Karpas-422 (cell line): ENCODE data around the gene RPS26. TPM values are rescaled to one million over a fixed set of nuclear protein-coding genes. Genes with fewer than 3 reads are reported as not detected.

ENCODE experiments used
- DNase-seq: peaks from one replicate; pipeline ENCODE4 v3.0.0-alpha.2; 2015
- H2AFZ ChIP-seq: fragments of 200-600 bp; sonication (generic); 2 replicates; pipeline ENCODE4 v1.6.1; 2014; ENCODE audit warnings: antibody characterized with exemption, low read length, mixed read lengths
- H3K27ac ChIP-seq: fragments of 200-600 bp; sonication (generic); 2 replicates; pipeline ENCODE4 v1.5.1; 2014; ENCODE audit warnings: mild to moderate bottlenecking, low read length, moderate library complexity
- H3K27me3 ChIP-seq: fragments of 200-600 bp; sonication (generic); 2 replicates; pipeline ENCODE4 v1.6.1; 2014; ENCODE audit warnings: low read length, mixed read lengths
- H3K36me3 ChIP-seq: fragments of 200-600 bp; sonication (generic); 2 replicates; pipeline ENCODE4 v1.6.1; 2014; ENCODE audit warnings: low read length, mixed read lengths; ENCODE audit not compliant: insufficient read depth
- H3K4me1 ChIP-seq: fragments of 200-600 bp; sonication (generic); 2 replicates; pipeline ENCODE4 v1.6.1; 2014; ENCODE audit warnings: mild to moderate bottlenecking, low read length, mixed read lengths
- H3K4me2 ChIP-seq: fragments of 200-600 bp; sonication (generic); 2 replicates; pipeline ENCODE4 v1.6.1; 2014; ENCODE audit warnings: low read length, low read depth, mild to moderate bottlenecking; ENCODE audit not compliant: poor library complexity, severe bottlenecking
- H3K4me3 ChIP-seq: fragments of 200-600 bp; sonication (generic); 2 replicates; pipeline ENCODE4 v1.5.1; 2014; ENCODE audit warnings: mild to moderate bottlenecking, antibody characterized with exemption, low read length, mixed read lengths
- H3K79me2 ChIP-seq: fragments of 200-600 bp; sonication (generic); 2 replicates; pipeline ENCODE4 v1.6.1; 2014; ENCODE audit warnings: mild to moderate bottlenecking, low read length, mixed read lengths
- H3K9ac ChIP-seq: fragments of 200-600 bp; sonication (generic); 2 replicates; pipeline ENCODE4 v1.6.0; 2014; ENCODE audit warnings: low read length
- H3K9me2 ChIP-seq: fragments of 200-600 bp; sonication (generic), shearing (Covaris generic); replicated peaks from 2 replicates; pipeline ENCODE4 v1.6.0; 2014; ENCODE audit warnings: mild to moderate bottlenecking, low read length, moderate library complexity; ENCODE audit not compliant: insufficient read depth
- H3K9me3 ChIP-seq: fragments of 300-700, 200-600 bp; sonication (generic); 2 replicates; pipeline ENCODE4 v1.6.1; 2014; ENCODE audit warnings: low read length, mixed read lengths
- H4K20me1 ChIP-seq: fragments of 200-600 bp; sonication (generic); 2 replicates; pipeline ENCODE4 v1.6.1; 2014; ENCODE audit warnings: mild to moderate bottlenecking, antibody characterized with exemption, low read length, low read depth; ENCODE audit not compliant: insufficient read depth
- total RNA-seq: library from RNA; depleted of rRNA; stranded (reverse); fragments of >200 nt; shearing (Covaris generic); gene quantifications from 2 replicates; pipeline ENCODE4 v1.2.3, GENCODE V29; 2014; ENCODE audit warnings: low replicate concordance

The RPS26 gene
- total RNA-seq, 1 experiment from 2014 or later: 1,471 TPM

- H3K27me3 ChIP-seq: no peaks in the 10 kb centered on the region
- no peaks in the 10 kb centered on the region for H3K9me3 ChIP-seq
- no peaks in the 10 kb centered on the region for H3K9me2 ChIP-seq
- H3K4me3 ChIP-seq: no peak overlapping the region
- no peak overlapping the region for H3K9ac ChIP-seq
- no peak overlapping the region for H3K27ac ChIP-seq
- H3K36me3 ChIP-seq: no peaks in the 10 kb centered on the region
- DNase-seq: no peak
- no peak overlapping the region for H3K4me2 ChIP-seq
- no peaks in the 10 kb centered on the region for H3K79me2 ChIP-seq
- no peaks in the 10 kb centered on the region for H4K20me1 ChIP-seq
- no peak overlapping the region for H2AFZ ChIP-seq
- H3K4me1 ChIP-seq: no peaks in the 10 kb centered on the region
Measured at GRCh38 chr12:56014205-56014604, 27.5 kb upstream of the RPS26 start.

- no peak overlapping the region for H3K4me2 ChIP-seq
- H4K20me1 ChIP-seq: no peaks in the 10 kb centered on the region
- peaks cover 7% of the 10 kb centered on the region; the same call in 1 of the 2 replicates for H3K4me1 ChIP-seq
- H3K4me3 ChIP-seq: no peak overlapping the region
- no peak for DNase-seq
- no peaks in the 10 kb centered on the region for H3K79me2 ChIP-seq
- no peak overlapping the region for H3K9ac ChIP-seq
- H3K9me2 ChIP-seq: no peaks in the 10 kb centered on the region
- H3K27me3 ChIP-seq: no peaks in the 10 kb centered on the region
- no peak overlapping the region for H2AFZ ChIP-seq
- no peaks in the 10 kb centered on the region for H3K9me3 ChIP-seq
- no peaks in the 10 kb centered on the region for H3K36me3 ChIP-seq
- no peak overlapping the region for H3K27ac ChIP-seq
Measured at GRCh38 chr12:56017181-56017580, 24.5 kb upstream of the RPS26 start.

GRCh38 chr12:56018356-56018755 is 23.4 kb upstream of the RPS26 start:
- Histone ChIP-seq H3K36me3 (no peaks in the 10 kb centered on the region), H2AFZ (no peak overlapping the region), H3K9me2 (no peaks in the 10 kb centered on the region), H3K4me3 (no peak overlapping the region), H3K9me3 (no peaks in the 10 kb centered on the region), H4K20me1 (no peaks in the 10 kb centered on the region), H3K4me1 (peaks cover 7% of the 10 kb centered on the region; the same call in 1 of the 2 replicates), H3K79me2 (no peaks in the 10 kb centered on the region), H3K9ac (no peak overlapping the region), H3K27me3 (no peaks in the 10 kb centered on the region), H3K4me2 (no peak overlapping the region), H3K27ac (no peak overlapping the region)
- no peak for DNase-seq

GRCh38 chr12:56020423-56021184 is 21.1 kb upstream of the RPS26 start, which contains the start of gene IKZF4:
Gene IKZF4 (plus strand): TSS chr12:56021043. CDS start chr12:56021494, 451 bp downstream.
- no peaks in the 10 kb centered on the region for H3K79me2 ChIP-seq
- H4K20me1 ChIP-seq: no peaks in the 10 kb centered on the region
- H3K27me3 ChIP-seq: no peaks in the 10 kb centered on the region
- H3K36me3 ChIP-seq: no peaks in the 10 kb centered on the region
- H2AFZ ChIP-seq: no peak within 1 kb of the TSS
- no peaks in the 10 kb centered on the region for H3K9me2 ChIP-seq
- H3K9me3 ChIP-seq: no peaks in the 10 kb centered on the region
- no peak within 1 kb of the TSS for H3K9ac ChIP-seq
- H3K27ac ChIP-seq: no peak within 1 kb of the TSS
- H3K4me3 ChIP-seq: no peak within 1 kb of the TSS
- H3K4me1 ChIP-seq: peaks cover 7% of the 10 kb centered on the region; the same call in 1 of the 2 replicates
- no peak within 1 kb of the TSS for H3K4me2 ChIP-seq
- no peak for DNase-seq

GRCh38 chr12:56021889-56022497 is 19.7 kb upstream of the RPS26 start:
- no peaks in the 10 kb centered on the region for H3K36me3 ChIP-seq
- DNase-seq: no peak
- no peaks in the 10 kb centered on the region for H3K79me2 ChIP-seq
- H3K9ac ChIP-seq: no peak overlapping the region
- H3K27me3 ChIP-seq: no peaks in the 10 kb centered on the region
- no peaks in the 10 kb centered on the region for H4K20me1 ChIP-seq
- no peak overlapping the region for H3K4me3 ChIP-seq
- H3K9me3 ChIP-seq: no peaks in the 10 kb centered on the region
- no peak overlapping the region for H3K4me2 ChIP-seq
- H3K9me2 ChIP-seq: no peaks in the 10 kb centered on the region
- H3K4me1 ChIP-seq: peaks cover 7% of the 10 kb centered on the region
- H3K27ac ChIP-seq: no peak overlapping the region
- no peak overlapping the region for H2AFZ ChIP-seq

GRCh38 chr12:56028511-56029165 is 13.1 kb upstream of the RPS26 start:
- H2AFZ ChIP-seq: no peak overlapping the region
- H3K4me2 ChIP-seq: no peak overlapping the region
- H3K4me1 ChIP-seq: peaks cover 9% of the 10 kb centered on the region
- DNase-seq: no peak
- no peak overlapping the region for H3K27ac ChIP-seq
- no peak overlapping the region for H3K9ac ChIP-seq
- H4K20me1 ChIP-seq: no peaks in the 10 kb centered on the region
- H3K79me2 ChIP-seq: no peaks in the 10 kb centered on the region
- H3K36me3 ChIP-seq: no peaks in the 10 kb centered on the region
- no peaks in the 10 kb centered on the region for H3K9me2 ChIP-seq
- H3K27me3 ChIP-seq: no peaks in the 10 kb centered on the region
- H3K4me3 ChIP-seq: no peak overlapping the region
- H3K9me3 ChIP-seq: no peaks in the 10 kb centered on the region

- no peaks in the 10 kb centered on the region for H3K9me2 ChIP-seq
- H2AFZ ChIP-seq: no peak overlapping the region
- no peak for DNase-seq
- no peak overlapping the region for H3K9ac ChIP-seq
- H3K4me3 ChIP-seq: no peak overlapping the region
- H3K36me3 ChIP-seq: no peaks in the 10 kb centered on the region
- peaks cover 9% of the 10 kb centered on the region for H3K4me1 ChIP-seq
- no peaks in the 10 kb centered on the region for H3K79me2 ChIP-seq
- H3K27me3 ChIP-seq: no peaks in the 10 kb centered on the region
- no peak overlapping the region for H3K27ac ChIP-seq
- H3K4me2 ChIP-seq: no peak overlapping the region
- H4K20me1 ChIP-seq: no peaks in the 10 kb centered on the region
- no peaks in the 10 kb centered on the region for H3K9me3 ChIP-seq
Measured at GRCh38 chr12:56029166-56029519, 12.6 kb upstream of the RPS26 start.

GRCh38 chr12:56029666-56030293 is 11.9 kb upstream of the RPS26 start:
- H3K36me3 ChIP-seq: no peaks in the 10 kb centered on the region
- no peaks in the 10 kb centered on the region for H3K79me2 ChIP-seq
- no peak overlapping the region for H3K4me3 ChIP-seq
- H4K20me1 ChIP-seq: no peaks in the 10 kb centered on the region
- no peaks in the 10 kb centered on the region for H3K9me3 ChIP-seq
- H3K4me2 ChIP-seq: no peak overlapping the region
- H3K4me1 ChIP-seq: peaks cover 9% of the 10 kb centered on the region
- H3K9me2 ChIP-seq: no peaks in the 10 kb centered on the region
- no peak overlapping the region for H2AFZ ChIP-seq
- peak; percentile 84 for DNase-seq
- no peaks in the 10 kb centered on the region for H3K27me3 ChIP-seq
- H3K27ac ChIP-seq: no peak overlapping the region
- H3K9ac ChIP-seq: no peak overlapping the region
